Caco-2 (cell line): Measurements from ENCODE around the gene RNF121. TPM values are rescaled to one million over a fixed set of nuclear protein-coding genes. Genes with fewer than 3 reads are reported as not detected.

Experiments used
- BruUV-seq: library from RNA; stranded (reverse); fragments of 400-500 nt; replicated peaks from 2 replicates; lab custom pipeline; 2021; lab: Mats Ljungman, UMichigan
- CTCF ChIA-PET: fragments of 300-600 bp; sonication (Branson Sonifier 250); formaldehyde crosslinking; loops from one replicate; lab custom pipeline; 2022; ENCODE audit warnings: antibody characterized with exemption; lab: Charles Lee
- POLR2A ChIA-PET: fragments of 300-600 bp; sonication (Branson Sonifier 250); formaldehyde crosslinking; loops from one replicate; lab custom pipeline; 2022; ENCODE audit warnings: antibody characterized with exemption; lab: Charles Lee
- DNase-seq, 2 experiments: peaks; one replicate each; pipeline versions ENCODE4 v3.0.0 to v3.0.0-alpha.2; 2020 to 2022
- H3K27me3 ChIP-seq: replicated peaks from 2 replicates; pipeline ENCODE4 v1.6.0; 2011; ENCODE audit warnings: low read length; ENCODE audit not compliant: control insufficient read depth, insufficient read depth
- H3K36me3 ChIP-seq: 2 replicates; pipeline ENCODE4 v1.5.1; 2011; ENCODE audit warnings: low read length; ENCODE audit not compliant: control insufficient read depth, insufficient read depth
- H3K4me1 ChIP-seq: fragments of 250-450 bp; sonication (Bioruptor Pico); 2 replicates; pipeline ENCODE4 v1.5.1; 2020; ENCODE audit warnings: mild to moderate bottlenecking
- H3K4me3 ChIP-seq: 2 replicates; pipeline ENCODE4 v1.5.1; 2011; ENCODE audit warnings: low read depth, mild to moderate bottlenecking, control low read depth, low read length
- H3K9me3 ChIP-seq: fragments of 250-450 bp; sonication (Bioruptor Pico); 2 replicates; pipeline ENCODE4 v1.5.1; 2020; ENCODE audit warnings: mild to moderate bottlenecking, moderate library complexity
- H3K27ac Mint-ChIP-seq: one replicate; pipeline ENCODE4 v1.8.0; 2022; ENCODE audit warnings: mixed read lengths; ENCODE audit not compliant: unreplicated experiment
- H3K27me3 Mint-ChIP-seq: one replicate; pipeline ENCODE4 v1.8.0; 2022; ENCODE audit warnings: mixed read lengths; ENCODE audit not compliant: insufficient read depth, unreplicated experiment
- H3K36me3 Mint-ChIP-seq: one replicate; pipeline ENCODE4 v1.8.0; 2022; ENCODE audit warnings: mild to moderate bottlenecking, mixed read lengths; ENCODE audit not compliant: insufficient read depth, unreplicated experiment
- H3K4me1 Mint-ChIP-seq: one replicate; pipeline ENCODE4 v1.8.0; 2022; ENCODE audit warnings: low read depth, mixed read lengths; ENCODE audit not compliant: unreplicated experiment
- H3K4me3 Mint-ChIP-seq: one replicate; pipeline ENCODE4 v1.8.0; 2022; ENCODE audit warnings: mild to moderate bottlenecking, moderate library complexity, mixed read lengths; ENCODE audit not compliant: unreplicated experiment
- H3K9me3 Mint-ChIP-seq: one replicate; pipeline ENCODE4 v1.8.0; 2022; ENCODE audit warnings: mixed read lengths; ENCODE audit not compliant: unreplicated experiment
- CTCF ChIP-seq, 2 experiments: fragments of 200-600 bp in 1 of 2; IDR thresholded peaks; 1 replicate in 1 of 2; 2 replicates in 1 of 2; pipeline versions ENCODE4 v1.5.1 to v1.8.0; 2011 to 2022; ENCODE audit warnings: antibody characterized with exemption in 1 of 2, control low read depth in 1 of 2, inconsistent platforms in 1 of 2, low read depth in 1 of 2, low read length in 1 of 2, mild to moderate bottlenecking in 1 of 2, moderate library complexity in 1 of 2; ENCODE audit not compliant: insufficient read depth in 1 of 2, severe bottlenecking in 1 of 2, unreplicated experiment in 1 of 2
- intact Hi-C: fragments of 100-400 bp; cut with micrococcal nuclease; formaldehyde crosslinking; loops from one replicate; pipeline ENCODE4 v1.10.0; 2022; ENCODE audit not compliant: unreplicated experiment
- total RNA-seq: library from RNA; stranded (reverse); gene quantifications from 2 replicates; pipeline ENCODE4 v1.2.3, GENCODE V29; 2022

The RNF121 gene
- total RNA-seq, 1 experiment from 2014 or later = 146 TPM

- H3K4me3 ChIP-seq = no peak overlapping the region
- H3K9me3 ChIP-seq = no peaks in the 10 kb centered on the region
- intact Hi-C loops = no loop called here
- H3K4me1 Mint-ChIP-seq = peaks cover 8% of the 10 kb centered on the region
- H3K27me3 Mint-ChIP-seq = no peaks in the 10 kb centered on the region
- H3K36me3 ChIP-seq = no peaks in the 10 kb centered on the region
- H3K27me3 ChIP-seq = no peaks in the 10 kb centered on the region
- no peak overlapping the region for H3K4me3 Mint-ChIP-seq
- no peaks in the 10 kb centered on the region for H3K9me3 Mint-ChIP-seq
- TF ChIP-seq CTCF (IDR thresholded peaks at IDR 0.05; ENCODE audit: insufficient read depth in 1 of 2, low read depth in 1 of 2, low read length in 1 of 2, severe bottlenecking in 1 of 2, unreplicated experiment in 1 of 2) = no peak
- BruUV-seq = no TSS peak
- peaks cover 40% of the 10 kb centered on the region for H3K36me3 Mint-ChIP-seq
- DNase-seq = no peak
- no peak overlapping the region for H3K27ac Mint-ChIP-seq
- CTCF ChIA-PET = interaction anchor here (1.2 kb wide), 1 partner anchor 13 kb away, joined by 5 read pairs; no protein-coding TSS in a partner anchor
- POLR2A ChIA-PET = no interaction called here
- H3K4me1 ChIP-seq = peaks cover 31% of the 10 kb centered on the region
Measured at GRCh38 chr11:72037554-72038311, 108.9 kb downstream of the RNF121 start.

GRCh38 chr11:72038491-72038890 is 109.6 kb downstream of the RNF121 start:
- ChIA-PET CTCF (interaction anchor here (0.9 to 2.1 kb wide), 5 partner anchors 8 to 392 kb away, joined by 3 to 49 read pairs (median 8); no protein-coding TSS in a partner anchor), POLR2A (interaction anchor here (0.8 to 1.8 kb wide), 2 partner anchors 8 to 10 kb away, joined by 4 to 6 read pairs; no protein-coding TSS in a partner anchor)
- no peak for DNase-seq
- Mint-ChIP-seq H3K27ac (no peak overlapping the region), H3K9me3 (no peaks in the 10 kb centered on the region), H3K4me1 (peaks cover 12% of the 10 kb centered on the region), H3K27me3 (no peaks in the 10 kb centered on the region), H3K4me3 (no peak overlapping the region), H3K36me3 (peaks cover 38% of the 10 kb centered on the region)
- intact Hi-C loops = no loop called here
- Histone ChIP-seq H3K4me3 (no peak overlapping the region), H3K36me3 (no peaks in the 10 kb centered on the region), H3K9me3 (no peaks in the 10 kb centered on the region), H3K4me1 (peaks cover 31% of the 10 kb centered on the region), H3K27me3 (no peaks in the 10 kb centered on the region)
- no peak for TF ChIP-seq CTCF (IDR thresholded peaks at IDR 0.05; ENCODE audit: insufficient read depth in 1 of 2, low read depth in 1 of 2, low read length in 1 of 2, severe bottlenecking in 1 of 2, unreplicated experiment in 1 of 2)
- BruUV-seq = no TSS peak

- Mint-ChIP-seq H3K27ac (no peak overlapping the region), H3K36me3 (peaks cover 30% of the 10 kb centered on the region), H3K4me1 (peaks cover 12% of the 10 kb centered on the region), H3K27me3 (no peaks in the 10 kb centered on the region), H3K4me3 (no peak overlapping the region), H3K9me3 (no peaks in the 10 kb centered on the region)
- no peak overlapping the region for H3K4me3 ChIP-seq
- no peaks in the 10 kb centered on the region for H3K36me3 ChIP-seq
- BruUV-seq = no TSS peak
- H3K9me3 ChIP-seq = no peaks in the 10 kb centered on the region
- peaks cover 31% of the 10 kb centered on the region for H3K4me1 ChIP-seq
- no peaks in the 10 kb centered on the region for H3K27me3 ChIP-seq
- ChIA-PET POLR2A (interaction anchor here (0.8 to 1.8 kb wide), 5 partner anchors 8 to 73 kb away, joined by 3 to 6 read pairs (median 4); partner anchors contain the start of gene ANAPC15), CTCF (interaction anchor here (0.6 to 2.2 kb wide), 12 partner anchors 8 to 553 kb away, joined by 3 to 49 read pairs (median 4); partner anchors contain the start of gene ANAPC15)
- TF ChIP-seq CTCF (IDR thresholded peaks at IDR 0.05; ENCODE audit: insufficient read depth in 1 of 2, low read depth in 1 of 2, low read length in 1 of 2, severe bottlenecking in 1 of 2, unreplicated experiment in 1 of 2) = no peak
- peak; percentile 62 to 72 for DNase-seq
- intact Hi-C loops = loop anchor here (1.0 kb wide), 3 partner anchors 9 to 41 kb away; partner anchors contain the start of genes LRRC51 and NUMA1
Measured at GRCh38 chr11:72039031-72039855, 110.4 kb downstream of the RNF121 start.
